ENCODE data around the gene HMG20A. TPM values are rescaled to one million over a fixed set of nuclear protein-coding genes. Genes with fewer than 3 reads are reported as not detected.

The HMG20A gene
- total and polyA plus RNA-seq, 12 donors = 14.0 to 57.2 (median 38.9) TPM

- H3K36me3 ChIP-seq (replicated peaks in 1 of 2) = no peaks in the 10 kb centered on the region
- H3K27me3 ChIP-seq = no peaks in the 10 kb centered on the region
- H3K9me3 ChIP-seq (replicated peaks in 1 of 3) = no peaks in the 10 kb centered on the region
- intact Hi-C loops (cut with DNase I) = no loop called here
- DNase-seq = no peak
- TF ChIP-seq POLR2A (IDR thresholded peaks at IDR 0.05) (no peak), CTCF (IDR thresholded peaks at IDR 0.05) (no peak)
- no peak overlapping the region for H3K27ac ChIP-seq
- no peak overlapping the region for H3K4me3 ChIP-seq
- no peaks in the 10 kb centered on the region for H3K4me1 ChIP-seq (replicated peaks in 1 of 2)
- 86 to 100% (median 97%) methylated on average over 1 of the region's 1 CpG for WGBS, 4 donors
These were observed 45.6 kb upstream of the HMG20A start for GRCh38 chr15:77375133-77375532.

- Histone ChIP-seq H3K4me3 (no peak overlapping the region), H3K27ac (no peak overlapping the region), H3K9me3 (replicated peaks in 1 of 3) (no peaks in the 10 kb centered on the region), H3K36me3 (replicated peaks in 1 of 2) (no peaks in the 10 kb centered on the region), H3K4me1 (replicated peaks in 1 of 2) (no peaks in the 10 kb centered on the region), H3K27me3 (no peaks in the 10 kb centered on the region)
- DNase-seq = no peak
- TF ChIP-seq CTCF (IDR thresholded peaks at IDR 0.05) = no peak
- no peak for TF ChIP-seq POLR2A (IDR thresholded peaks at IDR 0.05)
- WGBS, 4 donors = 94 to 100% (median 100%) methylated on average over 1 of the region's 1 CpG
- intact Hi-C loops (cut with DNase I) = no loop called here
These were observed 43.9 kb upstream of the HMG20A start for GRCh38 chr15:77376770-77377169.

- Histone ChIP-seq H3K27ac (no peak overlapping the region), H3K4me3 (no peak overlapping the region), H3K27me3 (no peaks in the 10 kb centered on the region), H3K9me3 (replicated peaks in 1 of 3) (no peaks in the 10 kb centered on the region), H3K4me1 (replicated peaks in 1 of 2) (peaks cover 0 to 8% of the 10 kb centered on the region in 2 donors), H3K36me3 (replicated peaks in 1 of 2) (no peaks in the 10 kb centered on the region)
- 93 to 98% (median 97%) methylated on average over 4 of the region's 4 CpGs for WGBS, 4 donors
- intact Hi-C loops (cut with DNase I) = no loop called here
- DNase-seq = no peak
- no peak for TF ChIP-seq CTCF (IDR thresholded peaks at IDR 0.05)
- TF ChIP-seq POLR2A (IDR thresholded peaks at IDR 0.05) = no peak
These were observed 40.7 kb upstream of the HMG20A start for GRCh38 chr15:77380033-77380432.

GRCh38 chr15:77384086-77384485 is 36.6 kb upstream of the HMG20A start:
- no peaks in the 10 kb centered on the region for H3K27me3 ChIP-seq
- TF ChIP-seq CTCF (IDR thresholded peaks at IDR 0.05) (no peak), POLR2A (IDR thresholded peaks at IDR 0.05) (no peak)
- intact Hi-C loops (cut with DNase I) = no loop called here

More at GRCh38 chr15:77384086-77384485, 36.6 kb upstream of the HMG20A start:
- H3K27ac ChIP-seq = no peak overlapping the region
- H3K9me3 ChIP-seq (replicated peaks in 1 of 3) = no peaks in the 10 kb centered on the region
- DNase-seq = no peak
- H3K4me1 ChIP-seq (replicated peaks in 1 of 2) = peaks cover 0 to 8% of the 10 kb centered on the region in 2 donors
- H3K36me3 ChIP-seq (replicated peaks in 1 of 2) = no peaks in the 10 kb centered on the region
- H3K4me3 ChIP-seq = no peak overlapping the region

All from adrenal gland (tissue), 12 donors.